K562 (cell line): ENCODE measurements around the gene UPK3A. TPM values are rescaled to one million over a fixed set of nuclear protein-coding genes. Genes with fewer than 3 reads are reported as not detected.

Source experiments
- ATAC-seq: fragments of 200-7000 bp; cut with Tn5 transposase; 3 replicates; pipeline ENCODE4 v1.9.1; 2020; ENCODE audit warnings: moderate library complexity
- BruUV-seq: library from RNA; stranded (reverse); fragments of 400-500 nt; replicated peaks from 2 replicates; lab custom pipeline; 2021; lab: Mats Ljungman, UMichigan
- CTCF ChIA-PET: fragments of 300-600 bp; formaldehyde crosslinking; extraction: SDS; loops from one replicate; lab custom pipeline; 2021; ENCODE audit warnings: low intra/inter-chr PET ratio; lab: Yijun Ruan, JAX
- POLR2A ChIA-PET: fragments of 300-600, 350-650 bp; sonication (Branson Sonifier 250); formaldehyde crosslinking; extraction: SDS; loops from one replicate; lab custom pipeline; 2021; ENCODE audit warnings: antibody characterized with exemption, inconsistent platforms; lab: Yijun Ruan, JAX
- DNase-seq, 4 experiments: peaks; one replicate each; pipeline versions ENCODE4 v3.0.0 to v3.0.0-alpha.2; 2011 to 2018; ENCODE audit warnings: low spot score in 3 of 4, mixed read lengths in 3 of 4; ENCODE audit errors: extremely low read depth in 1 of 4
- FAIRE-seq: peaks from 2 replicates; lab custom pipeline; 2011; peaks lifted over from hg19 to GRCh38; lab: Jason Lieb, UNC
- H2AFZ ChIP-seq: 2 replicates; pipeline ENCODE4 v1.6.0; 2011; ENCODE audit warnings: low read depth, low read length, control low read depth, inconsistent platforms
- H3K27ac ChIP-seq: fragments of 200-600 bp; 3 replicates; pipeline ENCODE4 v1.8.0; 2011; ENCODE audit warnings: low read depth, mild to moderate bottlenecking, control low read depth, inconsistent platforms, low read length, moderate library complexity, mixed read lengths; ENCODE audit errors: extremely low read depth
- H3K27me3 ChIP-seq, 2 experiments: fragments of 300-600 bp in 1 of 2; 2 replicates in 1 of 2; 3 replicates in 1 of 2; pipeline versions ENCODE4 v1.6.0 to v1.8.0; 2011; ENCODE audit warnings: inconsistent platforms in 2 of 2, low read length in 2 of 2, mild to moderate bottlenecking in 1 of 2, mixed read lengths in 1 of 2, moderate library complexity in 1 of 2; ENCODE audit not compliant: control insufficient read depth in 2 of 2, insufficient read depth in 2 of 2
- H3K36me3 ChIP-seq: fragments of 300-600 bp; 3 replicates; pipeline ENCODE4 v1.8.0; 2011; ENCODE audit warnings: mild to moderate bottlenecking, low read length, inconsistent platforms; ENCODE audit not compliant: control insufficient read depth, insufficient read depth
- H3K4me1 ChIP-seq, 2 experiments: fragments of 200-600 bp in 1 of 2; replicated peaks in 1 of 2; 2 replicates in 1 of 2; 3 replicates in 1 of 2; pipeline versions ENCODE4 v1.5.1 to v1.8.0; 2011; ENCODE audit warnings: inconsistent platforms in 2 of 2, low read length in 2 of 2, mild to moderate bottlenecking in 1 of 2, mixed read lengths in 1 of 2, moderate library complexity in 1 of 2; ENCODE audit not compliant: control insufficient read depth in 2 of 2, insufficient read depth in 2 of 2
- H3K4me2 ChIP-seq: 2 replicates; pipeline ENCODE4 v1.6.1; 2011; ENCODE audit warnings: low read length, control low read depth, inconsistent platforms, mixed read lengths; ENCODE audit not compliant: insufficient read depth
- H3K4me3 ChIP-seq: fragments of 200-600 bp; sonication (generic), shearing (Covaris generic); 2 replicates; pipeline ENCODE4 v1.5.1; 2016; ENCODE audit warnings: control low read depth, inconsistent platforms
- H3K79me2 ChIP-seq: fragments of 200-600 bp; 3 replicates; pipeline ENCODE4 v1.8.0; 2011; ENCODE audit warnings: low read length, inconsistent platforms; ENCODE audit not compliant: control insufficient read depth, insufficient read depth
- H3K9ac ChIP-seq, 2 experiments: 2 replicates each; pipeline versions ENCODE4 v1.6.0 to v1.6.1; 2011; ENCODE audit warnings: low read depth in 2 of 2, low read length in 2 of 2, control low read depth in 1 of 2, inconsistent platforms in 1 of 2, mild to moderate bottlenecking in 1 of 2, mixed read lengths in 1 of 2; ENCODE audit not compliant: insufficient read depth in 1 of 2
- H3K9me1 ChIP-seq: one replicate; pipeline ENCODE4 v1.6.0; 2011; ENCODE audit warnings: inconsistent platforms, mild to moderate bottlenecking, low read length, moderate library complexity; ENCODE audit not compliant: control insufficient read depth, insufficient read depth
- H3K9me3 ChIP-seq: replicated peaks from 2 replicates; pipeline ENCODE4 v1.5.1; 2011; ENCODE audit warnings: low read depth, low read length, inconsistent platforms; ENCODE audit not compliant: control insufficient read depth, insufficient read depth
- H4K20me1 ChIP-seq: replicated peaks from 2 replicates; pipeline ENCODE4 v1.6.1; 2011; ENCODE audit warnings: low read length, inconsistent platforms, mixed read lengths; ENCODE audit not compliant: control insufficient read depth, insufficient read depth
- CBX3 ChIP-seq, 2 experiments: IDR thresholded peaks; 1 replicate in 1 of 2; 2 replicates in 1 of 2; pipeline ENCODE4 v1.6.1; 2012; ENCODE audit warnings: inconsistent platforms in 2 of 2, low read length in 2 of 2, borderline replicate concordance in 1 of 2, control low read depth in 1 of 2
- CHAMP1 ChIP-seq: fragments of 450-650 bp; IDR thresholded peaks from 2 replicates; pipeline ENCODE4 v1.6.1; 2016; ENCODE audit warnings: mild to moderate bottlenecking
- GTF2B ChIP-seq: IDR thresholded peaks from 2 replicates; pipeline ENCODE4 v1.6.1; 2011; ENCODE audit not compliant: insufficient read length; ENCODE audit errors: extremely low read depth
- HMG20B ChIP-seq: fragments of 250-450 bp; sonication (Bioruptor Pico); IDR thresholded peaks from 2 replicates; pipeline ENCODE4 v1.5.0; 2021; ENCODE audit warnings: mild to moderate bottlenecking
- KDM4B ChIP-seq, 2 experiments: fragments of 450-650 bp in 1 of 2; sonication (generic) in 1 of 2; IDR thresholded peaks; 2 replicates each; pipeline ENCODE4 v1.6.1; 2016 to 2017; ENCODE audit warnings: borderline replicate concordance in 2 of 2, antibody characterized with exemption in 1 of 2, low read depth in 1 of 2, mild to moderate bottlenecking in 1 of 2
- MXI1 ChIP-seq: IDR thresholded peaks from 2 replicates; pipeline ENCODE4 v1.6.1; 2011; ENCODE audit warnings: low read depth, mild to moderate bottlenecking, improper control_type of control experiment, low read length
- SMAD3 ChIP-seq: fragments of 450-650 bp; formaldehyde crosslinking; conservative IDR thresholded peaks from 2 replicates; pipeline ENCODE4 v1.4.0; 2020; ENCODE audit warnings: mild to moderate bottlenecking
- TEAD1 ChIP-seq, 2 experiments: fragments of 450-650 bp in 1 of 2; sonication (generic) in 1 of 2; formaldehyde crosslinking; IDR thresholded peaks; 2 replicates each; pipeline versions ENCODE4 v1.4.0 to v1.8.0; 2020 to 2022; ENCODE audit warnings: mild to moderate bottlenecking in 2 of 2, missing genetic modification reagents in 1 of 2
- TEAD4 ChIP-seq, 2 experiments: sonication (generic) in 1 of 2; formaldehyde crosslinking in 1 of 2; IDR thresholded peaks; 2 replicates each; pipeline versions ENCODE4 v1.6.1 to v1.8.0; 2012 to 2022; ENCODE audit warnings: borderline replicate concordance in 1 of 2, inconsistent platforms in 1 of 2, low read length in 1 of 2, mild to moderate bottlenecking in 1 of 2, missing genetic modification reagents in 1 of 2
- TGIF2 ChIP-seq: sonication (generic); formaldehyde crosslinking; IDR thresholded peaks from 2 replicates; pipeline ENCODE4 v1.8.1; 2022; ENCODE audit warnings: mild to moderate bottlenecking, missing genetic modification reagents, moderate library complexity
- TRIM24 ChIP-seq, 2 experiments: fragments of 450-650 bp; IDR thresholded peaks; 2 replicates each; pipeline ENCODE4 v1.6.1; 2016
- ZC3H11A ChIP-seq: IDR thresholded peaks from 2 replicates; pipeline ENCODE4 v1.6.1; 2012; ENCODE audit warnings: low read depth, low read length, improper control_type of control experiment
- ZNF316 ChIP-seq: fragments of 450-650 bp; IDR thresholded peaks from 2 replicates; pipeline ENCODE4 v1.6.1; 2016
- ZNF347 ChIP-seq: fragments of 450-650 bp; formaldehyde crosslinking; IDR thresholded peaks from 2 replicates; pipeline ENCODE4 v1.4.0; 2020; ENCODE audit warnings: low read depth, mild to moderate bottlenecking, moderate library complexity
- ZNF449 ChIP-seq: fragments of 250-450 bp; sonication (Bioruptor Pico); IDR thresholded peaks from 2 replicates; pipeline ENCODE4 v1.8.0; 2022; ENCODE audit warnings: moderate library complexity, mild to moderate bottlenecking, inconsistent platforms
- ZNF696 ChIP-seq: fragments of 250-450 bp; sonication (Bioruptor Pico); conservative IDR thresholded peaks from 2 replicates; pipeline ENCODE4 v1.4.0; 2020; ENCODE audit warnings: mild to moderate bottlenecking, moderate library complexity
- ZNF764 ChIP-seq: fragments of 250-450 bp; sonication (Bioruptor Pico); IDR thresholded peaks from 2 replicates; pipeline ENCODE4 v1.4.0; 2020; ENCODE audit warnings: low read depth, mild to moderate bottlenecking, moderate library complexity
- ZNF785 ChIP-seq: fragments of 250-450 bp; sonication (Bioruptor Pico); IDR thresholded peaks from 2 replicates; pipeline ENCODE4 v1.4.0; 2020; ENCODE audit warnings: mild to moderate bottlenecking
- WGBS: fragments of 100-300 bp; shearing (Covaris generic); methylation state at CpG from one replicate; pipeline ENCODE4 v1.1.6; 2016; ENCODE audit warnings: low coverage, mixed read lengths; ENCODE audit not compliant: insufficient coverage; ENCODE audit errors: missing lambda C conversion rate; 5-methylcytosine and 5-hydroxymethylcytosine counted together
- in situ Hi-C: fragments of 300-500 bp; cut with MboI; formaldehyde crosslinking; loops from 4 replicates; pipeline ENCODE4 v1.15.0; 2018; ENCODE audit warnings: inconsistent platforms, mixed read lengths
- intact Hi-C: fragments of 100-400 bp; cut with micrococcal nuclease; formaldehyde crosslinking; loops from 2 replicates; pipeline ENCODE4 v1.14.2; 2022
- polyA plus RNA-seq, 8 experiments: library from polyadenylated mRNA; depleted of rRNA in 4 of 8; stranded (reverse) in 5 of 8; unstranded in 3 of 8; fragments of >200 nt; fragmentation: Nextera tagmentation in 2 of 8; fragmentation: Illumina TruSeq in 1 of 8; extraction: Ambion mirVana in 2 of 8; extraction: Trizol in 1 of 8; gene quantifications; 2 replicates each; pipeline versions ENCODE4 v1.2.1 to v1.2.3, GENCODE V29; 2011 to 2014; ENCODE audit warnings: inconsistent platforms in 1 of 8, missing spikeins in 1 of 8
- total RNA-seq, 7 experiments: library from RNA; depleted of rRNA in 6 of 7; stranded (reverse); fragments of >200 nt in 6 of 7; fragmentation: Illumina TruSeq in 2 of 7; extraction: Trizol in 2 of 7; gene quantifications; 2 replicates each; pipeline versions ENCODE4 v1.2.1 to v1.2.3, GENCODE V29; 2011 to 2021; ENCODE audit warnings: low replicate concordance in 1 of 7

UPK3A gene
- total and polyA plus RNA-seq, 9 of the 15 experiments (the other 6 are each of a cell fraction or from before 2014, with no cell fraction given), result not detected

- no peaks in the 10 kb centered on the region for H3K79me2 ChIP-seq
- intact Hi-C loops (no loop called here), in situ Hi-C loops (no loop called here)
- H4K20me1 ChIP-seq, result peaks cover 3% of the 10 kb centered on the region; the same call in 1 of the 2 replicates
- POLR2A ChIA-PET, result interaction anchor here (0.6 to 1.1 kb wide), 3 partner anchors 9 to 270 kb away, joined by 3 read pairs; no protein-coding TSS in a partner anchor
- WGBS, result 97% methylated on average over 7 of the region's 9 CpGs
- no peak overlapping the region for H3K4me2 ChIP-seq
- no peak overlapping the region for H2AFZ ChIP-seq
- H3K36me3 ChIP-seq, result peaks cover 81% of the 10 kb centered on the region; the same call in 2 of the 3 replicates
- no peak overlapping the region for H3K9ac ChIP-seq
- no peaks in the 10 kb centered on the region for H3K27me3 ChIP-seq
- DNase-seq (no peak), ATAC-seq (no peak)
- CTCF ChIA-PET, result no interaction called here
- no peak overlapping the region for H3K27ac ChIP-seq
- no peak for TF ChIP-seq TGIF2 (CRISPR knock-in tag)
- TF ChIP-seq TRIM24 (IDR thresholded peaks at IDR 0.05), result no peak
- TF ChIP-seq ZNF785 (CRISPR knock-in tag), result no peak
- no peak for TF ChIP-seq ZNF764 (CRISPR knock-in tag)
- TF ChIP-seq GTF2B, result no peak
- TF ChIP-seq ZNF316, result no peak
- TF ChIP-seq KDM4B (IDR thresholded peaks at IDR 0.05; ENCODE audit: borderline replicate concordance in 2 of 2, low read depth in 1 of 2), result no peak
- TF ChIP-seq ZNF696 (CRISPR knock-in tag), result no peak
- TF ChIP-seq TEAD4 (IDR thresholded peaks at IDR 0.05; ENCODE audit: low read length), result no peak
- no peak for TF ChIP-seq TEAD4 (CRISPR knock-in tag; IDR thresholded peaks at IDR 0.05; ENCODE audit: borderline replicate concordance)
- TF ChIP-seq ZNF347 (CRISPR knock-in tag), result no peak
- TF ChIP-seq TEAD1 (CRISPR knock-in tag; IDR thresholded peaks at IDR 0.05), result no peak
- no peak for TF ChIP-seq CBX3 (IDR thresholded peaks at IDR 0.05; ENCODE audit: borderline replicate concordance in 1 of 2, low read length in 2 of 2)
- TF ChIP-seq MXI1, result no peak
- no peak for TF ChIP-seq SMAD3 (CRISPR knock-in tag)
- TF ChIP-seq ZNF449, result no peak
- no peak for TF ChIP-seq CHAMP1
- no peak for TF ChIP-seq ZC3H11A
- TF ChIP-seq HMG20B, result no peak
- TF ChIP-seq, all 486 proteins: peak for 0
- no peak for FAIRE-seq
- Histone ChIP-seq H3K9me1 (no peaks in the 10 kb centered on the region), H3K4me3 (no peak overlapping the region), H3K9me3 (no peaks in the 10 kb centered on the region), H3K4me1 (no peaks in the 10 kb centered on the region)
- BruUV-seq, result no TSS peak
These were observed 46.7 kb downstream of the UPK3A start for GRCh38 chr22:45331486-45331885.
